Left ventricle myocardium superior (tissue), 1 donor: ENCODE measurements around the gene ADAMTS12. TPM values are rescaled to one million over a fixed set of nuclear protein-coding genes. Genes with fewer than 3 reads are reported as not detected.

ENCODE experiments used
- ATAC-seq: fragments of 200-7000 bp; cut with Tn5 transposase; one replicate; pipeline ENCODE4 v1.9.1; 2020; ENCODE audit warnings: mild to moderate bottlenecking, moderate library complexity
- DNase-seq: peaks from one replicate; pipeline ENCODE4 v3.0.0-alpha.2; 2020
- intact Hi-C: fragments of 100-400 bp; cut with micrococcal nuclease; formaldehyde crosslinking; loops from one replicate; pipeline ENCODE4 v1.11.0; 2022
- long read RNA-seq: library from polyadenylated mRNA; unstranded; transcript quantifications from one replicate; pipeline ENCODE4 v2.0.0, GENCODE V29; 2021
- total RNA-seq: library from RNA; stranded (reverse); fragmentation: NEBNext Ultra II Directional; extraction: Animal tissue kit (Norgen Biotek cat#: 25700); gene quantifications from one replicate; pipeline ENCODE4 v1.2.1, GENCODE V29; 2021
- donor health status: DM: no; HTN: yes; CAD: no; lungs with severe emphysema.

ADAMTS12 gene
- 1.4 TPM for total RNA-seq
- long read RNA-seq, partial matches to known transcripts: 0 of 1 reads
- long read RNA-seq, other reads (novel, unspliced or antisense): 1 of 1 reads

- peak; percentile 84 for ATAC-seq
- intact Hi-C loops: no loop called here
- peak; percentile 71 for DNase-seq
Measured at GRCh38 chr5:33891788-33892619, at the start of gene ADAMTS12. ADAMTS12 (minus strand) TSS chr5:33891990; CDS start chr5:33891856, 134 bp downstream.

- no peak for ATAC-seq
Measured at GRCh38 chr5:33941090-33941489, 49.3 kb upstream of the ADAMTS12 start.

GRCh38 chr5:33939556-33940262 lies 47.9 kb upstream of the ADAMTS12 start:
- intact Hi-C loops: loop anchor here (10.0 kb wide), 1 partner anchor 505 kb away; no protein-coding TSS in a partner anchor
- no peak for ATAC-seq
- DNase-seq: no peak

More at GRCh38 chr5:33941090-33941489, 49.3 kb upstream of the ADAMTS12 start:
- intact Hi-C loops: no loop called here
- no peak for DNase-seq

GRCh38 chr5:33938881-33939280 lies 47.1 kb upstream of the ADAMTS12 start:
- intact Hi-C loops: loop anchor here (10.0 kb wide), 1 partner anchor 504 kb away; no protein-coding TSS in a partner anchor
- DNase-seq (no peak), ATAC-seq (no peak)

- DNase-seq (no peak), ATAC-seq (no peak)
- intact Hi-C loops: loop anchor here (10.0 kb wide), 1 partner anchor 504 kb away; no protein-coding TSS in a partner anchor
Measured at GRCh38 chr5:33938507-33938796, 46.7 kb upstream of the ADAMTS12 start.

DNA sequence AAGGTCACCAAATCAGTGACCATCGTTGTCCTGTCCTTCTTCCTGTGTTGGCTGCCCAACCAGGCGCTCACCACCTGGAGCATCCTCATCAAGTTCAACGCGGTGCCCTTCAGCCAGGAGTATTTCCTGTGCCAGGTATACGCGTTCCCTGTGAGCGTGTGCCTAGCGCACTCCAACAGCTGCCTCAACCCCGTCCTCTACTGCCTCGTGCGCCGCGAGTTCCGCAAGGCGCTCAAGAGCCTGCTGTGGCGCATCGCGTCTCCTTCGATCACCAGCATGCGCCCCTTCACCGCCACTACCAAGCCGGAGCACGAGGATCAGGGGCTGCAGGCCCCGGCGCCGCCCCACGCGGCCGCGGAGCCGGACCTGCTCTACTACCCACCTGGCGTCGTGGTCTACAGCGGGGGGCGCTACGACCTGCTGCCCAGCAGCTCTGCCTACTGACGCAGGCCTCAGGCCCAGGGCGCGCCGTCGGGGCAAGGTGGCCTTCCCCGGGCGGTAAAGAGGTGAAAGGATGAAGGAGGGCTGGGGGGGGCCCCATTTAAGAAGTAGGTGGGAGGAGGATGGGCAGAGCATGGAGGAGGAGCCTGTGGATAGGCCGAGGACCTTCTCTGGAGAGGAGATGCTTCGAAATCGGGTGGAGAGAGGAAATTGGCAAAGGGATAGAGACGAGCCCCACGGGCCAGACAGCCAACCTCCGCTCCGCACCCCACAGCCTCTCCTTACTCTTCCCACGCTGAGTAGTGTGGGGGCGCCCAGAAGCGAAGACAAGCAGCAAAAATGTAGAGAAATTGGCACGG lies 46.1 kb upstream of the ADAMTS12 start:
- no peak for DNase-seq
- ATAC-seq: no peak
- intact Hi-C loops: loop anchor here (10.0 kb wide), 1 partner anchor 503 kb away; no protein-coding TSS in a partner anchor

- ATAC-seq (no peak), DNase-seq (no peak)
- intact Hi-C loops: loop anchor here (10.0 kb wide), 1 partner anchor 502 kb away; no protein-coding TSS in a partner anchor
Measured at GRCh38 chr5:33937017-33937706, 45.4 kb upstream of the ADAMTS12 start.

DNA sequence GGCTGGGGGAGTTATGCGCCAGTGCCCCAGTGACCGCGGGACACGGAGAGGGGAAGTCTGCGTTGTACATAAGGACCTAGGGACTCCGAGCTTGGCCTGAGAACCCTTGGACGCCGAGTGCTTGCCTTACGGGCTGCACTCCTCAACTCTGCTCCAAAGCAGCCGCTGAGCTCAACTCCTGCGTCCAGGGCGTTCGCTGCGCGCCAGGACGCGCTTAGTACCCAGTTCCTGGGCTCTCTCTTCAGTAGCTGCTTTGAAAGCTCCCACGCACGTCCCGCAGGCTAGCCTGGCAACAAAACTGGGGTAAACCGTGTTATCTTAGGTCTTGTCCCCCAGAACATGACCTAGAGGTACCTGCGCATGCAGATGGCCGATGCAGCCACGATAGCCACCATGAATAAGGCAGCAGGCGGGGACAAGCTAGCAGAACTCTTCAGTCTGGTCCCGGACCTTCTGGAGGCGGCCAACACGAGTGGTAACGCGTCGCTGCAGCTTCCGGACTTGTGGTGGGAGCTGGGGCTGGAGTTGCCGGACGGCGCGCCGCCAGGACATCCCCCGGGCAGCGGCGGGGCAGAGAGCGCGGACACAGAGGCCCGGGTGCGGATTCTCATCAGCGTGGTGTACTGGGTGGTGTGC lies 44.7 kb upstream of the ADAMTS12 start, which contains the start of gene RXFP3:
Gene RXFP3, plus strand, starts transcription at position 6 of the 636 bp plus-strand sequence. Its CDS starts 355 bp downstream, at position 361.
- DNase-seq (no peak), ATAC-seq (peak; percentile 61)
- intact Hi-C loops: loop anchor here (10.0 kb wide), 1 partner anchor 502 kb away; no protein-coding TSS in a partner anchor

- intact Hi-C loops: loop anchor here (10.0 kb wide), 1 partner anchor 501 kb away; no protein-coding TSS in a partner anchor
- ATAC-seq (peak; percentile 96), DNase-seq (peak; percentile 81)
Measured at GRCh38 chr5:33936004-33936380, 44.2 kb upstream of the ADAMTS12 start.

DNA sequence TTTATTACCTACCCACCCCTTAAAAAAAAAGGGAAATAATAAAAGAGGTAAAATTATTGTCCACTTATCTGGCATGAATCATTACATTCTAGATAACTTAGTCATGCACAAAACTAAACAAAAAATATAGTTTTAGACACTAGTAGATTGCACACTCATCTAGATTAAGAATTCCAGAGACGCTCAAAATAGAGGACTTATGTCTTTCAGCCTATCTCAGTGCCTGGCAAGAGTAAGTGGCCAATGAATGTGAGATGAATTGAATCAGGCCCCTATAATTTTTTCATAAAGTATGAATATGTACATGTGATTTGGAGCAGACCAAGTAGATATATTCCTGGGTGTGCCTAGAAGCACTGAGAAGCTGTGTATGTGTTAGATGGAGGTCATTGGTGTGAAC lies 42.4 kb upstream of the ADAMTS12 start:
- ATAC-seq (no peak), DNase-seq (no peak)
- intact Hi-C loops: loop anchor here (10.0 kb wide), 1 partner anchor 499 kb away; no protein-coding TSS in a partner anchor

- no peak for DNase-seq
- ATAC-seq: no peak
- intact Hi-C loops: loop anchor here (10.0 kb wide), 1 partner anchor 499 kb away; no protein-coding TSS in a partner anchor
Measured at GRCh38 chr5:33933723-33934169, 42.0 kb upstream of the ADAMTS12 start.

GRCh38 chr5:33931136-33931535 lies 39.3 kb upstream of the ADAMTS12 start:
- intact Hi-C loops: loop anchor here (10.0 kb wide), 1 partner anchor 496 kb away; no protein-coding TSS in a partner anchor
- DNase-seq (no peak), ATAC-seq (no peak)

DNA sequence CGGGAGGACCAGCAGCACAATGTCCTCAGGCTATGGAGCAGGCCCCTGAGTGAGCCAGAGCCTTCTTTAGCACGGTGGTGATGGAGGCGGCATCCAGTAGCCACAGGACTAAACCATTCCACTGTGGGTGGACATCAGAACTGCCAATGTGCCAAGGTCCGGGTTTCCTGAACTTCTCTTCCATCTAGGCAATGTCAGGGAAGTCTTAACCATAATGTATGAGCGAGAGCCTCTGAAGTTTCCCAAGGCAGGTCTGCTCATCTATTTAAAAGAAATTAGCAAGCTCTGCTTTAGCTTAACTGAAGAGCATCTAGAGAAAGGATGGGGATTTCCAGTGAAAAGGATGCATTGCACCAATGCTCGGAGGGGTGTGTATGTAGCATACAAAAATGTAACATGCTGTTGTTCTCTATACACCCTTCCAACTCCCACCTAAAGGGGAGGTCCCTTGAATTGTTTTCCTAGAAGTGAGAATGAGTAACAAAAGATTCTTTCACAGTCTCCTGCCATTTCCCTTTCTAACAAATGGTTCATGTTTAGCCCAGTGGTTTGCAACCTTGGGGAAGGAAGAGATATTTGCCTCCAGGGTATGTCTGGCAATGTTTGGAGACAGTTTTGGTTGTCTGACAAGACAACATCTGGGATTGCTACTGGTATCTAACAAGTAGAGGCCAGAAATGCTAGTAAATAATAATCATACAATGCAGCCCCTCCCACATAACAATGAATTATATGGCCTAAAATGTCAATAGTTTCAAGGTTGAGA lies 38.3 kb upstream of the ADAMTS12 start:
- no peak for ATAC-seq
- no peak for DNase-seq
- intact Hi-C loops: loop anchor here (10.0 kb wide), 1 partner anchor 495 kb away; no protein-coding TSS in a partner anchor

- no peak for ATAC-seq
- intact Hi-C loops: no loop called here
- no peak for DNase-seq
Measured at GRCh38 chr5:33928283-33928682, 36.5 kb upstream of the ADAMTS12 start.

GRCh38 chr5:33927685-33928084 lies 35.9 kb upstream of the ADAMTS12 start:
- intact Hi-C loops: no loop called here
- ATAC-seq (no peak), DNase-seq (no peak)

DNA sequence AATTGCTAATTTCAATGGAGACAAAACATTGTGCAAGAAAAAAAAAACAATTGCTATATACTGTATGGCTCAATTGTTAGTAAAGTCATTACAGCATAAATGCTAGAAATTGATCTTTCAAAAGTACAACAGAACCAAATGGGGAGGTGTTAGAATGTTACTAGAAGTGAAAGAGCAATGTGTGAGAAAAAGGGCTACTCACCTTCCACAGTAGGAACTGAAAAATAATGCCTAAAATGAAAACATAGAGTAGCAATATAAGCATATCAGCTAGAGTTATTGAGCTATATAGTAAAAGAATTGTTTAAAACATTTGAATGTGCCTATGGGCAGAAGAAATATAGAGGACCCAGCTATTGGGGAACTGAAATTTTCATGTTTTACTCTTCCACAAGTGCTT lies 33.5 kb upstream of the ADAMTS12 start:
- no peak for ATAC-seq
- no peak for DNase-seq
- intact Hi-C loops: no loop called here

DNA sequence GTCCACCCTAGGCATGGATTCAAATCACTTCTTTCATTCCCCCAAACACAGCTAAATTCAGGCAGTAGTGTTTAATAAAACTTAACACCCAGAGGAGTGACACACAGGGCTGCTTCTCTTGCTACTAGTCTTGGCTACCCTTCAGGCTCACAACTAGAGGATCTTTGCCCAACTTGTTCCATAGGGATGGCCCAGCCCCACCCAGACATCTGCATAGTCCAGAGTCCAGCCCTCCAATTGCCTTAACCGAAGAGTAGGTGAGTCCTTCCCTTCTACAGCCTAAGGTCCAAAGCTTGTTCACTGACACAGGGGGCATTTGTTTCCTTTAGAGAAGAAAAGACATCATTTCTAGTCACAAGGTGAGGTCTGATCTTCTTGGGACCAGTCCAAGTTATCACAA lies 29.2 kb upstream of the ADAMTS12 start:
- no peak for DNase-seq
- no peak for ATAC-seq
- intact Hi-C loops: no loop called here
